HL-60 (cell line): ENCODE results near the gene NEURL1.

ENCODE experiments used
- DNase-seq, 2 experiments: peaks; one replicate each; pipeline ENCODE4 v3.0.0-alpha.2; 2010 to 2020; ENCODE audit warnings: low read depth in 1 of 2, low spot score in 1 of 2
- H3K27ac ChIP-seq: fragments of 250-450 bp; sonication (Bioruptor Pico); replicated peaks from 2 replicates; pipeline ENCODE4 v1.5.1; 2020; ENCODE audit warnings: mild to moderate bottlenecking, moderate library complexity
- H3K27me3 ChIP-seq: fragments of 250-450 bp; sonication (Bioruptor Pico); 2 replicates; pipeline ENCODE4 v1.5.1; 2021; ENCODE audit warnings: mild to moderate bottlenecking, moderate library complexity; ENCODE audit not compliant: insufficient read depth, poor library complexity, severe bottlenecking
- H3K4me3 ChIP-seq: replicated peaks from 2 replicates; pipeline ENCODE4 v1.5.1; 2011; ENCODE audit warnings: mild to moderate bottlenecking, control low read depth, low read length; ENCODE audit not compliant: insufficient read depth
- GABPA ChIP-seq: IDR thresholded peaks from 2 replicates; pipeline ENCODE4 v1.6.1; 2012; ENCODE audit warnings: low read depth
- POLR2AphosphoS5 ChIP-seq: IDR thresholded peaks from 2 replicates; pipeline ENCODE4 v1.6.1; 2012; ENCODE audit warnings: low read depth
- SPI1 ChIP-seq: IDR thresholded peaks from 2 replicates; pipeline ENCODE4 v1.6.1; 2012; ENCODE audit warnings: low read depth, mild to moderate bottlenecking, borderline replicate concordance
- TF ChIP-seq, protein P1 (sequence below): IDR thresholded peaks from one replicate; pipeline ENCODE4 v1.5.1; 2011; ENCODE audit warnings: low read length, control low read depth, inconsistent platforms; ENCODE audit not compliant: insufficient read depth
- TF ChIP-seq, protein P2 (sequence below): IDR thresholded peaks from 2 replicates; pipeline ENCODE4 v1.6.1; 2012; ENCODE audit warnings: low read depth; ENCODE audit not compliant: insufficient replicate concordance

NEURL1 gene

DNA sequence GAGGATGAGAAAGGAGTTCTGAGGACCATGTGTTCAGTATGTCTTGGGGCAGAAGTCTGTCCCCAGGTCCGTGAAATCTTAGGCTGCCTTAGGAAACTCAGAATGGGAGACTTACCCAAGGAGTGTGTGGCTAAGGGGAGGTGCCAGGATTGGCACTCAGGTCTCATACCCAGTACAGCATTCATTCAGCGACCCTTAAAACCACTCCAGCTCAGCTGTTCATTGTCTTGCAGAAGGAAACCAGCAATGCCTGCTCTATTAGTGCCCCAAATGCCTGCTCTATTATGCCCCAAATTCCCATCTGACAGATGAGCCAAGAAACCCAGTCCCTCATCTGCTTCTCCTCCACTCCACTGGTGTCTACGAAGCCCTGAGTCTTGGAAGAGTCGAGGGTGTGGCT, 147.8 kb downstream of the NEURL1 start:
- H3K27ac ChIP-seq = no peak overlapping the region
- no peaks in the 10 kb centered on the region for H3K27me3 ChIP-seq

More for the DNA sequence above, 147.8 kb downstream of the NEURL1 start:
- TF ChIP-seq SPI1 (no peak), POLR2AphosphoS5 (no peak), GABPA (no peak)
- TF ChIP-seq, protein P1, sequence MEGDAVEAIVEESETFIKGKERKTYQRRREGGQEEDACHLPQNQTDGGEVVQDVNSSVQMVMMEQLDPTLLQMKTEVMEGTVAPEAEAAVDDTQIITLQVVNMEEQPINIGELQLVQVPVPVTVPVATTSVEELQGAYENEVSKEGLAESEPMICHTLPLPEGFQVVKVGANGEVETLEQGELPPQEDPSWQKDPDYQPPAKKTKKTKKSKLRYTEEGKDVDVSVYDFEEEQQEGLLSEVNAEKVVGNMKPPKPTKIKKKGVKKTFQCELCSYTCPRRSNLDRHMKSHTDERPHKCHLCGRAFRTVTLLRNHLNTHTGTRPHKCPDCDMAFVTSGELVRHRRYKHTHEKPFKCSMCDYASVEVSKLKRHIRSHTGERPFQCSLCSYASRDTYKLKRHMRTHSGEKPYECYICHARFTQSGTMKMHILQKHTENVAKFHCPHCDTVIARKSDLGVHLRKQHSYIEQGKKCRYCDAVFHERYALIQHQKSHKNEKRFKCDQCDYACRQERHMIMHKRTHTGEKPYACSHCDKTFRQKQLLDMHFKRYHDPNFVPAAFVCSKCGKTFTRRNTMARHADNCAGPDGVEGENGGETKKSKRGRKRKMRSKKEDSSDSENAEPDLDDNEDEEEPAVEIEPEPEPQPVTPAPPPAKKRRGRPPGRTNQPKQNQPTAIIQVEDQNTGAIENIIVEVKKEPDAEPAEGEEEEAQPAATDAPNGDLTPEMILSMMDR = no peak
- TF ChIP-seq, protein P2, sequence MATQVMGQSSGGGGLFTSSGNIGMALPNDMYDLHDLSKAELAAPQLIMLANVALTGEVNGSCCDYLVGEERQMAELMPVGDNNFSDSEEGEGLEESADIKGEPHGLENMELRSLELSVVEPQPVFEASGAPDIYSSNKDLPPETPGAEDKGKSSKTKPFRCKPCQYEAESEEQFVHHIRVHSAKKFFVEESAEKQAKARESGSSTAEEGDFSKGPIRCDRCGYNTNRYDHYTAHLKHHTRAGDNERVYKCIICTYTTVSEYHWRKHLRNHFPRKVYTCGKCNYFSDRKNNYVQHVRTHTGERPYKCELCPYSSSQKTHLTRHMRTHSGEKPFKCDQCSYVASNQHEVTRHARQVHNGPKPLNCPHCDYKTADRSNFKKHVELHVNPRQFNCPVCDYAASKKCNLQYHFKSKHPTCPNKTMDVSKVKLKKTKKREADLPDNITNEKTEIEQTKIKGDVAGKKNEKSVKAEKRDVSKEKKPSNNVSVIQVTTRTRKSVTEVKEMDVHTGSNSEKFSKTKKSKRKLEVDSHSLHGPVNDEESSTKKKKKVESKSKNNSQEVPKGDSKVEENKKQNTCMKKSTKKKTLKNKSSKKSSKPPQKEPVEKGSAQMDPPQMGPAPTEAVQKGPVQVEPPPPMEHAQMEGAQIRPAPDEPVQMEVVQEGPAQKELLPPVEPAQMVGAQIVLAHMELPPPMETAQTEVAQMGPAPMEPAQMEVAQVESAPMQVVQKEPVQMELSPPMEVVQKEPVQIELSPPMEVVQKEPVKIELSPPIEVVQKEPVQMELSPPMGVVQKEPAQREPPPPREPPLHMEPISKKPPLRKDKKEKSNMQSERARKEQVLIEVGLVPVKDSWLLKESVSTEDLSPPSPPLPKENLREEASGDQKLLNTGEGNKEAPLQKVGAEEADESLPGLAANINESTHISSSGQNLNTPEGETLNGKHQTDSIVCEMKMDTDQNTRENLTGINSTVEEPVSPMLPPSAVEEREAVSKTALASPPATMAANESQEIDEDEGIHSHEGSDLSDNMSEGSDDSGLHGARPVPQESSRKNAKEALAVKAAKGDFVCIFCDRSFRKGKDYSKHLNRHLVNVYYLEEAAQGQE = no peak
- DNase-seq = no peak
- H3K4me3 ChIP-seq = no peak overlapping the region
